H1 (cell line): Measurements from ENCODE around the gene GAPDH. TPM values are rescaled to one million over a fixed set of nuclear protein-coding genes. Genes with fewer than 3 reads are reported as not detected.

Experiments
- GABPA ChIP-seq: IDR thresholded peaks from 2 replicates; pipeline ENCODE4 v1.6.1; 2011; ENCODE audit warnings: mild to moderate bottlenecking, low read length, moderate library complexity, borderline replicate concordance; ENCODE audit not compliant: insufficient read depth
- HDAC2 ChIP-seq, 2 experiments: fragments of 300-600 bp in 1 of 2; sonication (generic) in 1 of 2; IDR thresholded peaks; 2 replicates each; pipeline ENCODE4 v1.6.1; 2011 to 2012; ENCODE audit warnings: low read depth in 2 of 2, low read length in 2 of 2, mild to moderate bottlenecking in 2 of 2, moderate library complexity in 2 of 2, borderline replicate concordance in 1 of 2, inconsistent platforms in 1 of 2
- KDM4A ChIP-seq: IDR thresholded peaks from one replicate; pipeline ENCODE4 v1.7.1; 2012; ENCODE audit warnings: low read depth, mild to moderate bottlenecking, moderate library complexity, low read length, inconsistent platforms; ENCODE audit not compliant: severe bottlenecking
- MAFK ChIP-seq: IDR thresholded peaks from 2 replicates; pipeline ENCODE4 v1.6.1; 2012; ENCODE audit warnings: low read depth, mild to moderate bottlenecking, improper control_type of control experiment, low read length
- SIN3A ChIP-seq, 2 experiments: IDR thresholded peaks in 1 of 2; conservative IDR thresholded peaks in 1 of 2; 2 replicates each; pipeline ENCODE4 v1.6.1; 2011 to 2012; ENCODE audit warnings: low read length in 2 of 2, improper control_type of control experiment in 1 of 2, low read depth in 1 of 2, mild to moderate bottlenecking in 1 of 2
- SP4 ChIP-seq: IDR thresholded peaks from 2 replicates; pipeline ENCODE4 v1.6.1; 2012; ENCODE audit warnings: low read length, inconsistent platforms
- TCF12 ChIP-seq: IDR thresholded peaks from 2 replicates; pipeline ENCODE4 v1.6.1; 2011; ENCODE audit warnings: low read depth, mild to moderate bottlenecking, low read length
- TEAD4 ChIP-seq: IDR thresholded peaks from 2 replicates; pipeline ENCODE4 v1.6.1; 2012; ENCODE audit warnings: low read depth, low read length, inconsistent platforms, mixed read lengths
- polyA plus RNA-seq, 7 experiments: library from polyadenylated mRNA; depleted of rRNA in 3 of 7; stranded (reverse) in 5 of 7; unstranded in 2 of 7; fragments of >200 nt in 5 of 7; fragments of 200-250 nt in 2 of 7; gene quantifications; 1 replicate in 5 of 7; 2 replicates in 1 of 7; 4 replicates in 1 of 7; pipeline versions ENCODE4 v1.2.1 to v1.2.3, GENCODE V29; 2011 to 2013; ENCODE audit warnings: missing spikeins in 2 of 7, mixed read lengths in 2 of 7
- total RNA-seq: library from RNA; stranded (reverse); fragmentation: NEBNext Ultra II Directional; extraction: Animal tissue kit (Norgen Biotek cat#: 25700); gene quantifications from 2 replicates; pipeline ENCODE4 v1.2.1, GENCODE V29; 2021

Gene GAPDH
- total and polyA plus RNA-seq, 2 of the 8 experiments (the other 6 are each of a cell fraction or from before 2014, with no cell fraction given) = 5,175 to 15,878 TPM

DNA sequence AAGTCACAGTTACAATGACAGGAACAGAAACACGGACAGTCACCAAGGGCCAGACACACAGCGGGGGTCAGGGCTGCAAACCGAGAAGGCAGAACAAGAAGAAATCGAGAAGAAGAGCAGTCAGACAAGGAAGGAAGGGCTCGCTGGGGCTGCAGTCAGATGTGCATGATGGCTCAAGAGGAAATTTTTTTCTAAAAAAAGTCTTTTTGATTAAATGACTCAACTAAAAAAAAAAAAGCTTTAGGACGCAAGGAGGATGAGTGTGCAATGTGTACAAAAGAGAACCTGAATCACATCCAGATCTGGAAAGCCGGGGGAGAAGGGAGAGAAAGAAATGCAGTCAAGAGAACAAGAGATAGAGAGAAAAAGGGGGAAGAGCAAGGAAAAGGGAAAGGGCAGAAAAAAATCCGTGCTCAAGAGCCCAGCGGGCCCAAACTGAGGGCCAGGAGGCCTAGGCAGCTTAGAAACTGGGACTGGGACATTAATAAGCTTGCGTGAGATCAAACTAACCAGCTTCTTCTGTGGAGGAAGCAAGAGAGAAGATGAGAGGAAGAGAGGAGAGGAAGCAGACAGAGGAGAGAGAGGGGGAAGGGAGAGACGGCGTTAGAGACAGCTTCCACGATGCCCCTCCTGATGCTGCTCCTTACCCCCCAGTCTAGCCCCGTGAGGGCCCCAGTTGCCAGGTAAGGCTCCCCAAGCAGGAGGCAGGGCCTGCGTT lies 14.8 kb downstream of the GAPDH start (continued):
- no peak for TF ChIP-seq TCF12
- TF ChIP-seq MAFK = no peak
- no peak for TF ChIP-seq HDAC2 (IDR thresholded peaks at IDR 0.05; ENCODE audit: borderline replicate concordance in 1 of 2, low read depth in 2 of 2, low read length in 2 of 2)
- TF ChIP-seq SP4 = no peak
- no peak for TF ChIP-seq SIN3A (conservative IDR thresholded peaks at IDR 0.05 in 1 of 2, IDR thresholded peaks at IDR 0.05 in 1 of 2; ENCODE audit: low read depth in 1 of 2, low read length in 2 of 2)
- no peak for TF ChIP-seq GABPA
- no peak for TF ChIP-seq KDM4A
- TF ChIP-seq TEAD4 = no peak
